Skin epidermis (tissue), 12 donors: Measurements from ENCODE around the gene ANKRD20A1.
"Not testable (repeated sequence)": the region's sequence is repeated elsewhere in the genome, so short reads cannot be mapped to it uniquely, and the experiment has no call there.

Experiments
- H3K27ac ChIP-seq, 21 experiments: fragments of 200-600 bp; sonication (generic) in 11 of 21; one replicate each; pipeline ENCODE4 v1.5.0; 2020; ENCODE audit warnings: mild to moderate bottlenecking in 3 of 21, inconsistent platforms in 2 of 21, moderate library complexity in 2 of 21
- H3K4me3 ChIP-seq, 7 experiments: fragments of 200-600 bp; sonication (generic) in 2 of 7; one replicate each; pipeline ENCODE4 v1.5.0; 2020; ENCODE audit warnings: inconsistent platforms in 2 of 7, mild to moderate bottlenecking in 2 of 7, moderate library complexity in 1 of 7

The ANKRD20A1 gene

GRCh38 chr9:67858871-67859270 is at the start of gene ANKRD20A1:
Gene ANKRD20A1, plus strand, starts transcription at chr9:67858931. Its CDS starts 496 bp downstream, at chr9:67859427.
- not testable (repeated sequence) for H3K4me3 ChIP-seq, H3K27ac ChIP-seq

DNA sequence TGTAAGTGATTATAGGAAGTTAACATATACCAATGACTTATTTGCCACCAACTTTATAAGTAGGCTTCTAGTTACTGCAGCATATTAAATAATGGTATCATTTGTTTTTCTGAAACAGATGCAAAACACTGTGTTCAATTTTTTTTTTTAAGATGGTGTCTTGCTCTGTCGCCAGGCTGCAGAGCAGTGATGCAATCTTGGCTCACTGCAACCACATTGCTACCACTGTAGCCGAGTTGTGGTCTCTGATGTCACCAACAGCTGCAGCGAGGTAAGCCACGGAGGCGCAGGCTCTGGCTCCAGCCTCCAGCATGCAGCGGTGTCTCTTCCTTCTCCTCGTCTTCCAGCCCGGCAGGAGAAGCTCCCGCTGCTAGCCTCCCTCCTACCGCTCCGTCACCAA is 26.6 kb upstream of the ANKRD20A1 start:
- not testable (repeated sequence) for H3K27ac ChIP-seq

More for the DNA sequence above, 26.6 kb upstream of the ANKRD20A1 start:
- H3K4me3 ChIP-seq = not testable (repeated sequence)
